Measurements from ENCODE around the gene IGSF1. TPM values are rescaled to one million over a fixed set of nuclear protein-coding genes. Genes with fewer than 3 reads are reported as not detected.
A peak's percentile ranks its signal among the peaks of the same experiment; 100 is the strongest.

Gene IGSF1
- total and polyA plus RNA-seq, 9 of the 15 experiments (the other 6 are each of a cell fraction or from before 2014, with no cell fraction given) = 0.33 to 1.5 (median 1.0) TPM

DNA sequence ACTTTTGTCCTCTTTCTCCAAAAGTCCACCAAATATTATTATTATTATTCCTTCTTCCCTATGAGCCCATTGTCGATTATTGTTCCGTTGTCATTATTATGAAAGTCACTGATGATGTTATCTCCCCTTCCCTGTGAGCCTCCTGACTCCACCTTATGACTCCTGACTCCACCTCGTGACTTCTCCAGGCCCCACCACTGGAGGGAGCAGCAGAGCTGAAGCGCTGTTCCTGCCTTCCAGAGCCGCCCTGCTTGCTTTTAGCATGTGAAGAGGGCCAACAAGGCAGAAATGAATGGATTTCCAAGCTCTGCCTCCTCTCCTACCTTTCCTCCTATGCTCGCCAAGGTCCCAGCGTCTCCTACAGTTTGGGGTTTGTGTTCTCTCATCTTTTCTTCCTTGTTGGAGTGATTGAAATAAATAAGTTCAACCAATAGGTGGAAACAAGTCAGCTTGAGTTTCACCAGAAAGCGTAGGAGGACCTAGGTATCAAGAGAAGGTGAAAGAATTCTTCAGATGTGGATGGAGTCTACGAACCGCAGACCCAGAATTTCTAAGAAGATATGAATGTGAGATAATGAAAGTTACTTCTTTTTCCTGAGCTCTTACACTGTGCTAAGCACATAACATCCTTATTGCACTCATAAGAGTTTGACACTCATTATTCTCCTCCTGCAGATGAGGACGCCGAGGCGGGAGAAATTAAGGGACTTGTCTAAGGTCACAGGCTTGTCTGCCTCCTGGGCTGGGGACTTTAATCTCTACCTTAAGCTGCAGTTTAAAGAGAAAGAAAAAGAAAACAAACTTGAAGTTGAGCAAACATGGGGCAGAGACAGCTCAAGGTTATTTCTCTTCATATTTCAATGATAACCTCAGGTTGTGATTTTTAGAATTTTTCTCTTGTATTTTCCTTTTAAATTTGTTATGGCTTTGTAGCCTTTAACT lies 26.1 kb downstream of the IGSF1 start (continued):
- TF ChIP-seq, protein P1, sequence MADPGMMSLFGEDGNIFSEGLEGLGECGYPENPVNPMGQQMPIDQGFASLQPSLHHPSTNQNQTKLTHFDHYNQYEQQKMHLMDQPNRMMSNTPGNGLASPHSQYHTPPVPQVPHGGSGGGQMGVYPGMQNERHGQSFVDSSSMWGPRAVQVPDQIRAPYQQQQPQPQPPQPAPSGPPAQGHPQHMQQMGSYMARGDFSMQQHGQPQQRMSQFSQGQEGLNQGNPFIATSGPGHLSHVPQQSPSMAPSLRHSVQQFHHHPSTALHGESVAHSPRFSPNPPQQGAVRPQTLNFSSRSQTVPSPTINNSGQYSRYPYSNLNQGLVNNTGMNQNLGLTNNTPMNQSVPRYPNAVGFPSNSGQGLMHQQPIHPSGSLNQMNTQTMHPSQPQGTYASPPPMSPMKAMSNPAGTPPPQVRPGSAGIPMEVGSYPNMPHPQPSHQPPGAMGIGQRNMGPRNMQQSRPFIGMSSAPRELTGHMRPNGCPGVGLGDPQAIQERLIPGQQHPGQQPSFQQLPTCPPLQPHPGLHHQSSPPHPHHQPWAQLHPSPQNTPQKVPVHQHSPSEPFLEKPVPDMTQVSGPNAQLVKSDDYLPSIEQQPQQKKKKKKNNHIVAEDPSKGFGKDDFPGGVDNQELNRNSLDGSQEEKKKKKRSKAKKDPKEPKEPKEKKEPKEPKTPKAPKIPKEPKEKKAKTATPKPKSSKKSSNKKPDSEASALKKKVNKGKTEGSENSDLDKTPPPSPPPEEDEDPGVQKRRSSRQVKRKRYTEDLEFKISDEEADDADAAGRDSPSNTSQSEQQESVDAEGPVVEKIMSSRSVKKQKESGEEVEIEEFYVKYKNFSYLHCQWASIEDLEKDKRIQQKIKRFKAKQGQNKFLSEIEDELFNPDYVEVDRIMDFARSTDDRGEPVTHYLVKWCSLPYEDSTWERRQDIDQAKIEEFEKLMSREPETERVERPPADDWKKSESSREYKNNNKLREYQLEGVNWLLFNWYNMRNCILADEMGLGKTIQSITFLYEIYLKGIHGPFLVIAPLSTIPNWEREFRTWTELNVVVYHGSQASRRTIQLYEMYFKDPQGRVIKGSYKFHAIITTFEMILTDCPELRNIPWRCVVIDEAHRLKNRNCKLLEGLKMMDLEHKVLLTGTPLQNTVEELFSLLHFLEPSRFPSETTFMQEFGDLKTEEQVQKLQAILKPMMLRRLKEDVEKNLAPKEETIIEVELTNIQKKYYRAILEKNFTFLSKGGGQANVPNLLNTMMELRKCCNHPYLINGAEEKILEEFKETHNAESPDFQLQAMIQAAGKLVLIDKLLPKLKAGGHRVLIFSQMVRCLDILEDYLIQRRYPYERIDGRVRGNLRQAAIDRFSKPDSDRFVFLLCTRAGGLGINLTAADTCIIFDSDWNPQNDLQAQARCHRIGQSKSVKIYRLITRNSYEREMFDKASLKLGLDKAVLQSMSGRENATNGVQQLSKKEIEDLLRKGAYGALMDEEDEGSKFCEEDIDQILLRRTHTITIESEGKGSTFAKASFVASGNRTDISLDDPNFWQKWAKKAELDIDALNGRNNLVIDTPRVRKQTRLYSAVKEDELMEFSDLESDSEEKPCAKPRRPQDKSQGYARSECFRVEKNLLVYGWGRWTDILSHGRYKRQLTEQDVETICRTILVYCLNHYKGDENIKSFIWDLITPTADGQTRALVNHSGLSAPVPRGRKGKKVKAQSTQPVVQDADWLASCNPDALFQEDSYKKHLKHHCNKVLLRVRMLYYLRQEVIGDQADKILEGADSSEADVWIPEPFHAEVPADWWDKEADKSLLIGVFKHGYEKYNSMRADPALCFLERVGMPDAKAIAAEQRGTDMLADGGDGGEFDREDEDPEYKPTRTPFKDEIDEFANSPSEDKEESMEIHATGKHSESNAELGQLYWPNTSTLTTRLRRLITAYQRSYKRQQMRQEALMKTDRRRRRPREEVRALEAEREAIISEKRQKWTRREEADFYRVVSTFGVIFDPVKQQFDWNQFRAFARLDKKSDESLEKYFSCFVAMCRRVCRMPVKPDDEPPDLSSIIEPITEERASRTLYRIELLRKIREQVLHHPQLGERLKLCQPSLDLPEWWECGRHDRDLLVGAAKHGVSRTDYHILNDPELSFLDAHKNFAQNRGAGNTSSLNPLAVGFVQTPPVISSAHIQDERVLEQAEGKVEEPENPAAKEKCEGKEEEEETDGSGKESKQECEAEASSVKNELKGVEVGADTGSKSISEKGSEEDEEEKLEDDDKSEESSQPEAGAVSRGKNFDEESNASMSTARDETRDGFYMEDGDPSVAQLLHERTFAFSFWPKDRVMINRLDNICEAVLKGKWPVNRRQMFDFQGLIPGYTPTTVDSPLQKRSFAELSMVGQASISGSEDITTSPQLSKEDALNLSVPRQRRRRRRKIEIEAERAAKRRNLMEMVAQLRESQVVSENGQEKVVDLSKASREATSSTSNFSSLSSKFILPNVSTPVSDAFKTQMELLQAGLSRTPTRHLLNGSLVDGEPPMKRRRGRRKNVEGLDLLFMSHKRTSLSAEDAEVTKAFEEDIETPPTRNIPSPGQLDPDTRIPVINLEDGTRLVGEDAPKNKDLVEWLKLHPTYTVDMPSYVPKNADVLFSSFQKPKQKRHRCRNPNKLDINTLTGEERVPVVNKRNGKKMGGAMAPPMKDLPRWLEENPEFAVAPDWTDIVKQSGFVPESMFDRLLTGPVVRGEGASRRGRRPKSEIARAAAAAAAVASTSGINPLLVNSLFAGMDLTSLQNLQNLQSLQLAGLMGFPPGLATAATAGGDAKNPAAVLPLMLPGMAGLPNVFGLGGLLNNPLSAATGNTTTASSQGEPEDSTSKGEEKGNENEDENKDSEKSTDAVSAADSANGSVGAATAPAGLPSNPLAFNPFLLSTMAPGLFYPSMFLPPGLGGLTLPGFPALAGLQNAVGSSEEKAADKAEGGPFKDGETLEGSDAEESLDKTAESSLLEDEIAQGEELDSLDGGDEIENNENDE (IDR thresholded peaks at IDR 0.05; ENCODE audit: low read depth, low read length) = no peak
- TF ChIP-seq KLF16 (IDR thresholded peaks at IDR 0.05) = peak; percentile 18; the same call in 1 of the 2 replicates
- TF ChIP-seq, protein P2, sequence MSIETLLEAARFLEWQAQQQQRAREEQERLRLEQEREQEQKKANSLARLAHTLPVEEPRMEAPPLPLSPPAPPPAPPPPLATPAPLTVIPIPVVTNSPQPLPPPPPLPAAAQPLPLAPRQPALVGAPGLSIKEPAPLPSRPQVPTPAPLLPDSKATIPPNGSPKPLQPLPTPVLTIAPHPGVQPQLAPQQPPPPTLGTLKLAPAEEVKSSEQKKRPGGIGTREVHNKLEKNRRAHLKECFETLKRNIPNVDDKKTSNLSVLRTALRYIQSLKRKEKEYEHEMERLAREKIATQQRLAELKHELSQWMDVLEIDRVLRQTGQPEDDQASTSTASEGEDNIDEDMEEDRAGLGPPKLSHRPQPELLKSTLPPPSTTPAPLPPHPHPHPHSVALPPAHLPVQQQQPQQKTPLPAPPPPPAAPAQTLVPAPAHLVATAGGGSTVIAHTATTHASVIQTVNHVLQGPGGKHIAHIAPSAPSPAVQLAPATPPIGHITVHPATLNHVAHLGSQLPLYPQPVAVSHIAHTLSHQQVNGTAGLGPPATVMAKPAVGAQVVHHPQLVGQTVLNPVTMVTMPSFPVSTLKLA (conservative IDR thresholded peaks at IDR 0.05) = peak; percentile 36 to 43; a peak in 1 of 4 replicates
- TF ChIP-seq MYC (IDR thresholded peaks at IDR 0.05; ENCODE audit: low read depth, low read length) = peak; percentile 56
- TF ChIP-seq MYC (CRISPR knock-in tag; IDR thresholded peaks at IDR 0.05; ENCODE audit: borderline replicate concordance, low read depth) = no peak
- TF ChIP-seq C11orf30 (IDR thresholded peaks at IDR 0.05; ENCODE audit: low read depth) = 0 out of 2 replicates have a peak, but pooled peaks have one; percentile 7
- peak; percentile 40; the same call in 1 of the 2 replicates for TF ChIP-seq SMC3 (conservative IDR thresholded peaks at IDR 0.05; ENCODE audit: insufficient read depth, low read depth, low read length)
- 0 out of 2 replicates have a peak, but pooled peaks have one; percentile 18 for TF ChIP-seq L3MBTL2 (IDR thresholded peaks at IDR 0.05)
- peak; percentile 51 for TF ChIP-seq BHLHE40 (IDR thresholded peaks at IDR 0.05; ENCODE audit: low read length)
- TF ChIP-seq MITF (IDR thresholded peaks at IDR 0.05) = peak; percentile 98
- peak; percentile 39; the same call in 1 of the 2 replicates for TF ChIP-seq CREM (IDR thresholded peaks at IDR 0.05; ENCODE audit: low read depth)
- TF ChIP-seq ERF (CRISPR knock-in tag; IDR thresholded peaks at IDR 0.05) = 0 out of 2 replicates have a peak, but pooled peaks have one; percentile 14
- TF ChIP-seq TFAM (CRISPR knock-in tag; conservative IDR thresholded peaks at IDR 0.05) = no peak

Data from K562 (cell line).